Choroid plexus epithelial cell (primary cell): Measurements from ENCODE around the gene PEX5L.

ENCODE experiments used
- DNase-seq: peaks from one replicate; pipeline ENCODE4 v3.0.0-alpha.2; 2010; ENCODE audit warnings: low read depth
- H3K4me3 ChIP-seq: 2 replicates; pipeline ENCODE4 v1.5.1; 2011; ENCODE audit warnings: low read depth, mild to moderate bottlenecking, control low read depth, low read length, moderate library complexity
- CTCF ChIP-seq: conservative IDR thresholded peaks from 2 replicates; pipeline ENCODE4 v1.5.1; 2011; ENCODE audit warnings: low read depth, mild to moderate bottlenecking, control low read depth, inconsistent platforms, low read length, moderate library complexity

PEX5L gene

GRCh38 chr3:179860275-179861107, 176.2 kb downstream of the PEX5L start:
- H3K4me3 ChIP-seq = no peak overlapping the region
- TF ChIP-seq CTCF = no peak
- no peak for DNase-seq

GRCh38 chr3:179853176-179853575, 183.6 kb downstream of the PEX5L start:
- TF ChIP-seq CTCF = no peak
- peak; percentile 90 for DNase-seq
- no peak overlapping the region for H3K4me3 ChIP-seq

- DNase-seq = peak; percentile 50
- no peak overlapping the region for H3K4me3 ChIP-seq
- peak; percentile 36 for TF ChIP-seq CTCF
Measured at GRCh38 chr3:179852142-179852905, 184.4 kb downstream of the PEX5L start.

DNA sequence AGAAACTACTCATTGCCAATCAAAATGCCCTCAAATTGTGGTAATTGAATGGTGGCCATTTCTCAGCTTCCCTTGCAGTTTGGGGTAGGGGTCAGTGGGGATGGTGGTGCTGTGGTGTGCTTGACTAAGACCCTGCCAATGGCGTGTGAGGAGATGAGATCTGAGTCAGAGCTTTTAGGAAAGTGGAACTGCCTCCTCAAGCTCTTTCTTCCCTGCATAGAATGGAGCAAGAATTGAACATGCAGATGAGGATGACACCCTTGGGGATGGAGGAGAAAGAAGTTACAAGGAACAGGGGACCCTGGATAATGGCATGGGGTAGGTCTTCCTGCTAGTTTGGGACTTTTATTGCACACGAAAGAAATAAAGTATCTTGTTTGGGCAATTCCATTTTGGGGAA, 188.0 kb downstream of the PEX5L start:
- TF ChIP-seq CTCF = no peak
- no peak for DNase-seq
- no peak overlapping the region for H3K4me3 ChIP-seq

DNA sequence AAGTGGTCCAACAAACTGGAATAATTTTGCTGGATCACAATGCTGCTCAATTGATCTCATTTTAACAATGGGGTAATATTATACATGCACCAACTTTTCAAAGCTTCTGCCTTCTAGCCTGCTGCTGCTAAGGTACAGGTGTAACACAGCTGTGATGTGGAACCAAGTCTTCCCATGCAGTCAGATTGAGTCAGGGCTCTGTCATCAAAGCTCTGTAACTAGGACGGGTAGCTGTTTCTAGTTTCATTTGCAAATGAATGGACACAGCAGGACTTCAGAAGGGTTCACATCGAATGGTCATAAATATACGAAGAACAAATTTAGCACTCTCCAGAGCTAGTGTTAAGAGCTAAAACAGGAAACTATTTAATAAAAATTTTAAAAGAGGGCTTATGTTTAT, 194.7 kb downstream of the PEX5L start:
- no peak for DNase-seq
- TF ChIP-seq CTCF = no peak
- H3K4me3 ChIP-seq = no peak overlapping the region

DNA sequence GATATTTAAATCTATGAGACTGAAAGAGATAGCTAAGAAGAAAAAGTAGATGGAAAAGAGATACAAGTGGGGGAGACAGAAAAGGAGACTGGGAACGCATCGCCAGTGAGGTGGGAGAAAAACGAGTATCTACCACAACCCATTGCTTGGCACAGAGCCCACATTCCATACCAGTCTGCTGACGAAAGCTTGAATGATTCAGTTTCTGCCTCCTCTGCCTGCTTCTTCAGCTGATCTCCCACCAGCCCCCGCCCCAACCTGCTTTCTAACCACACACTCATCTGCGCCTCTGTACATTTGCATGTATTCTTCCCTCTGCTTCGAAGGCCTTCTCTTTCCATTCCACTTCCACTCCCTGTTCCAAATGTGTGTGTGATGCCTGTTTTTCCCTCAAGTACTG, 195.8 kb downstream of the PEX5L start:
- H3K4me3 ChIP-seq = no peak overlapping the region
- no peak for TF ChIP-seq CTCF
- DNase-seq = peak; percentile 64

DNA sequence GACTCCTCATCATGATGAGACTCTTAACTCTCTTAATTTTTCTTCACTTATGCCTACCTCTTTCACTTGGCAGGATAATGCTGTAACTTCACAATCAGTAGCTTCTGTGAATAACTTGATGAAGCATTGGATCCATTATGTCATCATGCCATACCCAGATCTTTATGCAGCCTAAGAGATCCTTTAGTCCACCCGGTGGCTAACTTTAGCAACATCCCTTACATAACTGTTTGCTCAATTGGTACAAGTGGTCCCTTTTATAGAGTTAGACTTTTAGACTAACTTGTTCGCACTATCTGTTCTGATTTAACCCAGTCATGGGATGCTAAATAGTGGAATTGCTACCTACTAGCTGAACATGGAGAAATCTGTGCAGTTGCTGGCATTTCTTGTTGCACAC, 199.4 kb downstream of the PEX5L start:
- no peak overlapping the region for H3K4me3 ChIP-seq
- TF ChIP-seq CTCF = peak; percentile 41
- peak; percentile 56 for DNase-seq
